GM18868 (cell line): Measurements from ENCODE around the gene CXorf38.
"Not testable (repeated sequence)": the region's sequence is repeated elsewhere in the genome, so short reads cannot be mapped to it uniquely, and the experiment has no call there.

Source experiments
- ATAC-seq: cut with Tn5 transposase; IDR thresholded peaks from one replicate; pipeline ENCODE4 v1.9.1; 2021; ENCODE audit warnings: mild to moderate bottlenecking, moderate library complexity; ENCODE audit not compliant: unreplicated experiment

Gene CXorf38

DNA sequence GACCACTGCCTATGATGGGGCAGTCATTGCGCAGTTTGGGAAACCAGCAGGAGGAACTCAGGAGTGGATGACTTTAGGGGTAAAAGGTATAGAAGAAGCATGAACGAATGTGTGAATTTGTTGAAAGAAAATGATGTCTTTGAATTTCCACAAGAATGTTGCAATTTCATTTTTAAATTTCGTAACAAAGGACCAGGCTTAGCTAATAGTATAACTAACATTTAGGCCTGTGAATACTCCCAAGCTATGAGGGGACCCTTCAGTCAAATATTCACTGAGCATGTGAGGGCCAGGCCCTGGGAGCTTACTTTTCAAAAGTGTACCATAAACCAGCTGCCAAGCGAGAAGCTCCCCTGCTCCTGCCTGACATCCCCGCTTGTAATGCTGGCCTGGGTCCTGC lies 18.9 kb downstream of the CXorf38 start:
- no peak for ATAC-seq

DNA sequence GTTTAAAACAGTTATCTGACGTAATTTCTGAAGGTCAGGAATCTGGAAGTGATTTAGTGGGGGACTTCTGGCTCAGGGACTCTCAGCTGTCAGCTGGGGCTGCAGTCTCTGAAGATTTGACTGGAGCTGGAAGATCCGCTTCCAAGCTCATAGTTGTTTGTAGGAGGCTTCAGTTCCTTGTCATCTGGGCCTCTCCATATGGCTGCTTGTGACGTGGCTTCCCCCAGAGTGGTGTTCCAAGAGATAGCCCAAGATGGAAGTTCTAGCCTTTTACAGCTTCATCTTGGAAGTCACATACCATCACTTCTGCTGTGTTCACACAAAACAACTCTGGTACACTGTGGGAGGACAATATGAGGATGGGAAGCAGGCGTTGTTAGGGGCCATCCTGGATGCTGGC lies 22.1 kb downstream of the CXorf38 start:
- no peak for ATAC-seq

GRCh38 chrX:40623665-40624064 lies 23.7 kb downstream of the CXorf38 start:
- no peak for ATAC-seq

- no peak for ATAC-seq
Measured at GRCh38 chrX:40623139-40623536, 24.2 kb downstream of the CXorf38 start, which contains the start of gene MPC1L. Gene MPC1L, plus strand, starts transcription at chrX:40623428. Its CDS starts 138 bp downstream, at chrX:40623566.

GRCh38 chrX:40622479-40623138 lies 24.8 kb downstream of the CXorf38 start:
- no peak for ATAC-seq

- ATAC-seq, result no peak
Measured at GRCh38 chrX:40617566-40617965, 29.8 kb downstream of the CXorf38 start.

DNA sequence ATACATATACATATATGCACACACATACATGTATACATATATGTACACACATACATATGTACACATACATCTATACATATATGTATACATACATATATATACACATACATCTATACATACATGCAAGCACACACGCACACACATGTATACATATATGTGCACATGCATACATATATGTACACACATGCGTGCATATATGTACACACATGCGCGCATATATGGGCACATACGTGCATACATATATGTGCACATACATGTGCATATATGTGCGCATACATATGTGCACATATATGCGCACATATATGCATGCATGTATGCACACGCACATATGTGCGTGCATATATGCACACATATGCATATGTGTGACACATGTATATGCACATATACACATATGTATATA lies 31.4 kb downstream of the CXorf38 start:
- no peak for ATAC-seq

- no peak for ATAC-seq
Measured at GRCh38 chrX:40612511-40612910, 34.9 kb downstream of the CXorf38 start.

- ATAC-seq, result no peak
Measured at GRCh38 chrX:40607381-40607780, 40.0 kb downstream of the CXorf38 start.

- no peak for ATAC-seq
Measured at GRCh38 chrX:40603446-40603845, 43.9 kb downstream of the CXorf38 start.

DNA sequence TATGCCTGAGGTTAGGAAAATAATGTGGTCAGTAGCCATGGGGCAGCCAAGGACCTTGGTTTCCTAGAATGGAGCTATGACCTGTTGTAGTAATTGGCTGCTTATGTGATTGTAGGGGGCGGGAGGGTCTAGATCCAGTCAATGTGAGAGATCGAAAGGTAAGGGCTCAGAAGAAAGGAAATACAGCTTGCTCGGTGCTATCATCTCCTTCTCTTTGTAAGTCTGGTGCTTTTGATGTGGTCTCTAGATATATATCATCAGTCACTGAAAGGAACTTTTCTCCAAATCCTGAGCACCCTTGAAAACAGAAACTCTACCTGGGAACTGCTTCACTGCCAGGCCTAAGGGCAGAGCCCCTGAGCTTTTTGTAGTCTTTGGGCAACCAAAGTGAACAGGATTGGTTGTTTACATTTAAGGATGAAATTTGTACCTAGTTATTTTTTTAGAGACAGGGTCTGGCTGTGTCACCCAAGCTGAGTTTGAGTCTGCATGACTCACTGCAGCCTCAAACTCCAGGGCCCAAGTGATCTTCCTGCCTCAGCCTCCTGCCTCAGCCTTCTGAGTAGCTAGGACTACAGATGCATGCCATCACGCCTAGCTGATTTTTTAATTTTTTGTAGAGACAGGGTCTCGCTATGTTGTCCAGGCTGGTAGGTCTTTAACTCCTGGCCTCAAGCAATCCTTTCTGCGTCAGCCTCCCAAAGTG lies 57.6 kb downstream of the CXorf38 start:
- not testable (repeated sequence) for ATAC-seq

DNA sequence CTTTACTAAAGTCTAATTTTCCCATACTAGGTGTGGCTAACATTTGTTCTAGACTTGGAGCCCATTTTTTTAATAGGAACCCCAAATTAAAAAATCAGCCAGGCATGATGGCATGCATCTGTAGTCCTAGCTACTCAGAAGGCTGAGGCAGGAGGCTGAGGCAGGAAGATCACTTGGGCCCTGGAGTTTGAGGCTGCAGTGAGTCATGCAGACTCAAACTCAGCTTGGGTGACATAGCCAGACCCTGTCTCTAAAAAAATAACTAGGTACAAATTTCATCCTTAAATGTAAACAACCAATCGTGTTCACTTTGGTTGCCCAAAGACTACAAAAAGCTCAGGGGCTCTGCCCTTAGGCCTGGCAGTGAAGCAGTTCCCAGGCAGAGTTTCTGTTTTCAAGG lies 59.7 kb downstream of the CXorf38 start:
- ATAC-seq, result not testable (repeated sequence)

DNA sequence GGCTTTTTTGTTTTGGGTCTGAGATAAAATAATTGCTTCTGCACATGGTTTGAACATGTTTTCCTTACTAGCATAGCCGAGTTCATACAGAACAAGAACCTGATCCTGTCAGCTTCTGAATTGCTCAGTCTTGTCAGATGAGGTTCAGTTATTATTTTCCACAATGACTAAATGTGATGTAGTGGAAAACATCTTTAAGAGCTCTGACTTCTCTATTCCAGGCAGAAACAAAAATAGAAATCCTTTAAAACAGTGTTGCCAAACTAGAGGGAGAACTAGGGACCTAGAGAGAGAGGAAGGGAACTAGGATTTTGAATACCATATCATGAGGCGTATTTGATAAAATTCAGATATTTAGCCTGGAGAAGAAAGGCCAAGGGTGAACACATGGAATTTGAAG lies 64.5 kb downstream of the CXorf38 start:
- no peak for ATAC-seq

DNA sequence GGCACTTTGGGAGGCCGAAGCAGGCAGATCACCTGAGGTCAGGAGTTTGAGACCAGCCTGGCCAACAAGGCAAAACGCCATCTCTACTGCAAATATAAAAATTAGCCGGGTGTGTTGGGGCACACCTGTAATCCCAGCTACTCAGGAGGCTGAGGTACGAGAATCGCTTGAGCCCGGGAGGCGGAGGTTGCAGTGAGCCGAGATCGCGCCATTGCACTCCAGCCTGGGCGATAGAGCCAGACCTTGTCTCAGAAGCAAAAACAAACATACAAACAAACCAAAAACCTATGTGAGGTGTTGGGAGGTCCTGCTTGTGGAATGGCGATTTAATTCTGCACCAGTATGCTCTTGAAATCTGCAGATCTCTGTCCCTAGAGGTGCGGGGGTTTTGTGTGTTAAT lies 65.2 kb downstream of the CXorf38 start:
- ATAC-seq, result not testable (repeated sequence)

DNA sequence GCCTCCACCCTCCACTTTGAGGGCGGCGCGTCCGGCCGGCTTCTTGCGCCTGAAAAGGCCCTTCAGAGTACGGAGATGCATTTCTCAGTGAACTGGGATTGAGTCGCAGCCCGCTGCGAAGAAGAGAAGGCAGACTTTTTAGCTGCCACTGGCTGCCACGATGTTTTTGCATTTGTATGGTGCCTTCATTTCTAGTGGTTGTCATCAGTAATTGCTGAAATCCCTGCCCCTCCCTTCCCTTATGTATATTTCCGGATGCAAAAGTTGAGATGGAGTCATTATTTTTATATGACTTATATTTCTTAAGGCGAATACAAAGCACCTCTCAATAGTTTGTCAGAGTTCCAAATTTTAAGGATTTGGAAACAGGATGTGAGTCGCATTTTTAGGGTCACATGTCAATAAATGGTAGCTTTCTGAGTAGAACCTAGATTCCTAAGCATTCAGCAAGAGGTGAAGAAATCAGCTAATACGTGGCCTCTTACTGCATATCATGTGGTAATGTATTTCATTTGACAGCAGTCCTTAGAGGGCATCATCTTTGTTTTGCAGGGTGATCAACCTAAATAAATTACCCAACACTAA lies 65.9 kb downstream of the CXorf38 start:
- no peak for ATAC-seq

- peak; percentile 94 for ATAC-seq
Measured at GRCh38 chrX:40580537-40581335, 66.6 kb downstream of the CXorf38 start, which contains the start of gene ATP6AP2. Gene ATP6AP2, plus strand, starts transcription at chrX:40580970. Its CDS starts 96 bp downstream, at chrX:40581066.

DNA sequence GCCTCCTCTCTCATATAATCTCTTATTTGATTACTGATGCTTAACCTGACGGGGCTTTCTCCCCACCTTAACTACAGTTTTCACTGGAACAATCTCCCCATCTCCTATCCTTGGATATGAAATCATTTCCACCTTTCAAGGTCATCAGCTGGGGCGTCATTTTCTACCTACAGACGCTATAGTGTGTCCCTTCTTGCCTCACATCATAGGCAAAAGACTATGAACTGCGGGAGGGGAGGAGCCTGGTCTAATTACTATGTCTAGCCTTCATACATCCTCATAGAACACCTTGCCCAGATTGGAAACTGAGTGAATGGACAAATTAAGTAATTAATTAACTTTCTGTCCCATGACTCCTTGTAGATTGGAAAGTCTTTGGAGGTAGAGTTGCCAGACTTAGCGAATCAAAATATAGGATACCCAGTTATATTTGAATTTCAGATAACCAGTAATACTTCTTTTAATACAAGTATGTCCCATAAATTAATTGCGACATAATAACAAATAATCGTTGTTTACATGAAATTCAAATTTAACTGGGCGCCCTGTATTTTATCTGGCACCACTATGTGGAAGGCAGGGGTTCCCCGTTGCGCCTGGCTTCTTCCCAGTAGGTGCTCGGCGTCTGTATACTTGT lies 67.3 kb downstream of the CXorf38 start:
- ATAC-seq, result peak; percentile 64

- ATAC-seq, result no peak
Measured at GRCh38 chrX:40579141-40579540, 68.2 kb downstream of the CXorf38 start.

- no peak for ATAC-seq
Measured at GRCh38 chrX:40578039-40578695, 69.2 kb downstream of the CXorf38 start.
